Fibroblast of upper back skin (primary cell): ENCODE data around the gene ABCB11.
"Not testable (repeated sequence)": the region's sequence is repeated elsewhere in the genome, so short reads cannot be mapped to it uniquely, and the experiment has no call there.

Experiments used
- DNase-seq: peaks from one replicate; pipeline ENCODE4 v3.0.0-alpha.2; 2013

ABCB11 gene

GRCh38 chr2:168874368-168875054, 156.6 kb downstream of the ABCB11 start:
- DNase-seq = no peak

DNA sequence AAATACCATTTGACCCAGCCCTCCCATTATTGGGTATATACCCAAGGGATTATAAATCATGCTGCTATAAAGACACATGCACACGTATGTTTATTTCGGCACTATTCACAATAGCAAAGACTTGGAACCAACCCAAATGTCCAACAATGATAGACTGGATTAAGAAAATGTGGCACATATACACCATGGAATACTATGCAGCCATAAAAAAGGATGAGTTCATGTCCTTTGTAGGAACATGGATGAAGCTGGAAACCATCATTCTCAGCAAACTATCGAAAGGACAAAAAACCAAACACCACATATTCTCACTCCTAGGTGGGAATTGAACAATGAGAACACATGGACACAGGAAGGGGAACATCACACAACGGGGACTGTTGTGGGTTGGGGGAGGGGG, 160.3 kb downstream of the ABCB11 start:
- DNase-seq = not testable (repeated sequence)
